Jurkat, Clone E6-1 (cell line): ENCODE data around the gene HECTD1.
"Not testable (repeated sequence)": the region's sequence is repeated elsewhere in the genome, so short reads cannot be mapped to it uniquely, and the experiment has no call there.

Experiments used
- DNase-seq: peaks from one replicate; pipeline ENCODE4 v3.0.0-alpha.2; 2011; ENCODE audit warnings: low read depth, low spot score
- H3K4me3 ChIP-seq: 2 replicates; pipeline ENCODE4 v1.5.1; 2011; ENCODE audit warnings: mild to moderate bottlenecking, low read length, control low read depth, moderate library complexity

Gene HECTD1

GRCh38 chr14:31203414-31203742, 4.2 kb downstream of the HECTD1 start:
- no peak for DNase-seq
- H3K4me3 ChIP-seq, result no peak overlapping the region

GRCh38 chr14:31201111-31201510, 6.5 kb downstream of the HECTD1 start:
- no peak for DNase-seq
- H3K4me3 ChIP-seq, result no peak overlapping the region

GRCh38 chr14:31200702-31200990, 6.9 kb downstream of the HECTD1 start:
- H3K4me3 ChIP-seq, result no peak overlapping the region
- no peak for DNase-seq

GRCh38 chr14:31197671-31198070, 9.9 kb downstream of the HECTD1 start:
- H3K4me3 ChIP-seq, result no peak overlapping the region
- no peak for DNase-seq

GRCh38 chr14:31196839-31197492, 10.6 kb downstream of the HECTD1 start:
- H3K4me3 ChIP-seq, result no peak overlapping the region

GRCh38 chr14:31194661-31195060, 12.9 kb downstream of the HECTD1 start:
- no peak overlapping the region for H3K4me3 ChIP-seq

More at GRCh38 chr14:31196839-31197492, 10.6 kb downstream of the HECTD1 start:
- no peak for DNase-seq

GRCh38 chr14:31194095-31194494, 13.5 kb downstream of the HECTD1 start:
- no peak for DNase-seq
- no peak overlapping the region for H3K4me3 ChIP-seq

More at GRCh38 chr14:31194661-31195060, 12.9 kb downstream of the HECTD1 start:
- no peak for DNase-seq

GRCh38 chr14:31192544-31192943, 15.0 kb downstream of the HECTD1 start:
- H3K4me3 ChIP-seq, DNase-seq: not testable (repeated sequence)

- H3K4me3 ChIP-seq, result no peak overlapping the region
- DNase-seq, result no peak
These were observed 16.8 kb downstream of the HECTD1 start for GRCh38 chr14:31190717-31191263.

GRCh38 chr14:31190219-31190603, 17.4 kb downstream of the HECTD1 start:
- H3K4me3 ChIP-seq, result no peak overlapping the region
- no peak for DNase-seq

- H3K4me3 ChIP-seq, result no peak overlapping the region
- no peak for DNase-seq
These were observed 18.0 kb downstream of the HECTD1 start for GRCh38 chr14:31189346-31190218.

- no peak overlapping the region for H3K4me3 ChIP-seq
- no peak for DNase-seq
These were observed 18.8 kb downstream of the HECTD1 start for GRCh38 chr14:31188744-31189143.

- not testable (repeated sequence) for DNase-seq, H3K4me3 ChIP-seq
These were observed 25.6 kb downstream of the HECTD1 start for GRCh38 chr14:31182016-31182415.

- no peak overlapping the region for H3K4me3 ChIP-seq
- DNase-seq, result peak; percentile 15
These were observed 26.3 kb downstream of the HECTD1 start for GRCh38 chr14:31181271-31181670.

- H3K4me3 ChIP-seq, result no peak overlapping the region
- DNase-seq, result no peak
These were observed 27.1 kb downstream of the HECTD1 start for GRCh38 chr14:31180299-31181051.

- no peak overlapping the region for H3K4me3 ChIP-seq
- DNase-seq, result no peak
These were observed 33.2 kb downstream of the HECTD1 start for GRCh38 chr14:31174433-31174832.

GRCh38 chr14:31173120-31173837, 34.3 kb downstream of the HECTD1 start:
- H3K4me3 ChIP-seq, result no peak overlapping the region
- DNase-seq, result no peak

GRCh38 chr14:31172084-31172483, 35.5 kb downstream of the HECTD1 start:
- DNase-seq, result no peak

GRCh38 chr14:31170411-31170810, 37.2 kb downstream of the HECTD1 start:
- H3K4me3 ChIP-seq, result no peak overlapping the region
- no peak for DNase-seq

More at GRCh38 chr14:31172084-31172483, 35.5 kb downstream of the HECTD1 start:
- no peak overlapping the region for H3K4me3 ChIP-seq
